Fibroblast of lung (primary cell): Measurements from ENCODE around the gene TMEM175.

Experiments used
- EZH2 ChIP-seq: IDR thresholded peaks from 2 replicates; pipeline ENCODE4 v1.5.1; 2012; ENCODE audit warnings: low read length, control low read depth, mild to moderate bottlenecking; ENCODE audit errors: missing control alignments
- TF ChIP-seq, protein P1 (sequence below), 2 donors: IDR thresholded peaks in 1 of 2; conservative IDR thresholded peaks in 1 of 2; 1 replicate in 1 of 2; 2 replicates in 1 of 2; pipeline ENCODE4 v1.5.1; 2011 to 2012; ENCODE audit warnings: low read length in 2 of 2, control low read depth in 1 of 2, inconsistent platforms in 1 of 2, low read depth in 1 of 2, mild to moderate bottlenecking in 1 of 2

DNA sequence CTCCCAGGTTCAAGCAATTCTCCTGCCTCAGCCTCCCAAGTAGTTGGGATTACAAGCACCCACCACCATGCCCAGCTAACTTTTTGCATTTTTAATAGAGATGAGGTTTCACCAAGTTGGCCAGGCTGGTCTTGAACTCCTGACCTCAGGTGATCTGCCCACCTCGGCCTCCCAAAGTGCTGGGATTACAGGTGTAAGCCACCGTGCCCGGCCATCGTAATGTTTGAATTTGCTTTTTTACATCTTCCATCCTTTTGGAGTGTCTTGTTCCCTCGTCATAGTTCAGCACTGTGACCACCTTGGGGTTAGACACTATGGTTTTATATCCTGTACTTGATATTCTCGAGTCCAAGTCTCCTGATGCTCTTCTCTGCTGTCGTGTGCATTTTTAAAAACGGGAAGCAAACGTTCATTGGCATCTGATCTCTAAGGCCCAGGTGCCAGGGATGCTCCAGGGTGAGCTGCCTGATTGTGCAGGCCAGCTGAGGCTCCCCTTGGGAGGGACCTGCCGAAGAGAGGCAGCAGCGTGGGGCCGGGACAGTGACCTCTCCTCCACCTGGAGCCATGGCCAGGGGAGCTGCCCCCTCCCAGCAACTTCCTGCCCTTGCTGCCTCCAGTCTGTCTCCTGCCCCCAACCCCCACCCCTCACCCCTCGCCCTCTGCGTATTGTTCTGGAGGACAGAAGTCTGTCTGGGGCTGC is 24.4 kb downstream of the TMEM175 start:
- TF ChIP-seq, protein P1, sequence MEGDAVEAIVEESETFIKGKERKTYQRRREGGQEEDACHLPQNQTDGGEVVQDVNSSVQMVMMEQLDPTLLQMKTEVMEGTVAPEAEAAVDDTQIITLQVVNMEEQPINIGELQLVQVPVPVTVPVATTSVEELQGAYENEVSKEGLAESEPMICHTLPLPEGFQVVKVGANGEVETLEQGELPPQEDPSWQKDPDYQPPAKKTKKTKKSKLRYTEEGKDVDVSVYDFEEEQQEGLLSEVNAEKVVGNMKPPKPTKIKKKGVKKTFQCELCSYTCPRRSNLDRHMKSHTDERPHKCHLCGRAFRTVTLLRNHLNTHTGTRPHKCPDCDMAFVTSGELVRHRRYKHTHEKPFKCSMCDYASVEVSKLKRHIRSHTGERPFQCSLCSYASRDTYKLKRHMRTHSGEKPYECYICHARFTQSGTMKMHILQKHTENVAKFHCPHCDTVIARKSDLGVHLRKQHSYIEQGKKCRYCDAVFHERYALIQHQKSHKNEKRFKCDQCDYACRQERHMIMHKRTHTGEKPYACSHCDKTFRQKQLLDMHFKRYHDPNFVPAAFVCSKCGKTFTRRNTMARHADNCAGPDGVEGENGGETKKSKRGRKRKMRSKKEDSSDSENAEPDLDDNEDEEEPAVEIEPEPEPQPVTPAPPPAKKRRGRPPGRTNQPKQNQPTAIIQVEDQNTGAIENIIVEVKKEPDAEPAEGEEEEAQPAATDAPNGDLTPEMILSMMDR (conservative IDR thresholded peaks at IDR 0.05 in 1 of 2, IDR thresholded peaks at IDR 0.05 in 1 of 2; ENCODE audit: low read depth in 1 of 2, low read length in 2 of 2) = no peak
- no peak for TF ChIP-seq EZH2
